Measurements from ENCODE around the gene PMIS2. TPM values are rescaled to one million over a fixed set of nuclear protein-coding genes. Genes with fewer than 3 reads are reported as not detected.

PMIS2 gene
- polyA plus RNA-seq, 4 donors: not detected

DNA sequence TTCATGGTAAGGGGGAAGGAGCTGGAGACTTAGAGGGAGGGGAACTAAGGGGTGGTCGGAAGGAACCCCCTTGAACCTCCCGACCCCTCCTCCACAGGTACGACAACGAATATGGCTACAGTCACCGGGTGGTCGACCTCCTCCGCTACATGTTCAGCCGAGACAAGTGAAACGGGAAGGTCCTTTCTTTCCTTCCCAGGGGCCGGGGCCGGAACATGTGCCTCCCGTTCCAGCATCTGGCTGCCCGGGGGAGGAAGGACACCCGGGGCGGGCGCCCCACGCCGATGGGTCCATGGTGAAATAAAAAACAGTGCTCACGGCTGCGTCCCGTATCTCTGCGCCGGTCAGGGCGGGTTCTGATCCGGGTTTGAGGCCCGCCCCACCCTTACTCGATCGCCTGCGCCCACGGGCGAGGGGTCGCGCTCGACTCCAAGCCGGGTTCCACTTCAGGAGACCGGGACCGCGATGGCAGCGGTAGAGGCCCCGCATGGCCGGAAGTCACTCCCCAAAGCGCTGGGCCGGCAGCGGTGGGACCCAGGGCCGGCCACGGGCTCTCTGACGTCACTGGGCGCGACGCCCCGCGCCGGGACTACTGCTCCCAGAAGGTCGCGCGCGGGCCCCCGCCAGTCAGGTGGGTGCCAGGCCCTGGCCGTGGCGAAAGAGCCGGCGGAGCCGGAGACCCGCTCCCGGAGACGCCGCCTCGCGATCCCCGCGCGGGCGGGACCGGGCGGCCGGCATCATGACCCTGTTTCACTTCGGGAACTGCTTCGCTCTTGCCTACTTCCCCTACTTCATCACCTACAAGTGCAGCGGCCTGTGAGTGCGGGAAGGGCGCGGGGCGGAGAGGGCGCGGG, 40.7 kb upstream of the PMIS2 start, which contains the start of gene TMEM147:
TSS of gene TMEM147 (plus strand) at position 626 of the 854 bp plus-strand sequence. CDS start at position 740, 114 bp downstream.
- peaks cover 0 to 49% (median 0%) of the 10 kb centered on the region in 3 donors for H3K36me3 ChIP-seq (ENCODE audit: control insufficient read depth in 3 of 3, insufficient read depth in 2 of 3, low read depth in 1 of 3, low read length in 3 of 3)
- peak; percentile 87 to 96 for DNase-seq
- H3K4me1 ChIP-seq (ENCODE audit: control insufficient read depth in 3 of 3, insufficient read depth in 2 of 3, low read depth in 1 of 3, low read length in 2 of 3): peaks cover 0 to 16% (median 5%) of the 10 kb centered on the region in 3 donors
- H3K4me3 ChIP-seq (ENCODE audit: low read depth in 1 of 3, low read length in 3 of 3): peak within 1 kb of the TSS; percentile 81 to 86 (median 82)
- peak within 1 kb of the TSS; percentile 63 to 86 (median 66) for H3K27ac ChIP-seq (ENCODE audit: low read depth in 1 of 3, low read length in 2 of 3)
- FAIRE-seq: no peak
- 0 to 1% (median 1%) methylated on average over 65 to 85 of the region's 85 CpGs for WGBS, 3 donors
- H3K9me3 ChIP-seq (ENCODE audit: control insufficient read depth in 2 of 2, insufficient read depth in 1 of 2, low read depth in 1 of 2, low read length in 1 of 2): no peaks in the 10 kb centered on the region
- H3K27me3 ChIP-seq (ENCODE audit: control insufficient read depth in 3 of 3, insufficient read depth in 3 of 3, low read length in 3 of 3): no peaks in the 10 kb centered on the region

DNA sequence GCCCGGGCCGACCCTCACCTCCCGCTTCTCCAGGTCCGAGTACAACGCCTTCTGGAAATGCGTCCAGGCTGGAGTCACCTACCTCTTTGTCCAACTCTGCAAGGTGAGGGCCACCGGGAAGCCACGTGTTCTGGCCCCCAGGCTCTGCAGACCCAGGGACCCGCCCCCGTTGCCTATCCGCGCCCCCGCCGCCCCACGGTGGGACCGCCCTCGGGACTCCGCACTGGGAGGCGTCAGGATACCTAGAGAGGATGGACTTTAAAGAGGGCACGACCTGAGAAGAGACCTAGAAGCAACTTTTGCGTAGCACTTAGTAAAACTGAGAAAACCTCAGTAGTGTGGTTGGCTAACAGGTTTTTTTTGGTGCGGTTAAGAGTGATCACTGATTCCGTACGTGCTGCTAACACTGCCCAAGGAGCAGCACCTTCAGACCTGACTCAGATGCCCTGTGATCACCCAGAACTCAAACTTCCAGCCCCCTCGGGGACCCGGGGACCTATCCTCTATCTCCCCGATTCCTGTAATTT, 40.1 kb upstream of the PMIS2 start:
- H3K27ac ChIP-seq (ENCODE audit: low read depth in 1 of 3, low read length in 2 of 3): peak overlapping the region; percentile 63 to 86 (median 65)

GRCh38 chr19:35546532-35546931, 39.4 kb upstream of the PMIS2 start:
- H3K9me3 ChIP-seq (ENCODE audit: control insufficient read depth in 2 of 2, insufficient read depth in 1 of 2, low read depth in 1 of 2, low read length in 1 of 2): no peaks in the 10 kb centered on the region
- H3K4me1 ChIP-seq (ENCODE audit: control insufficient read depth in 3 of 3, insufficient read depth in 2 of 3, low read depth in 1 of 3, low read length in 2 of 3): peaks cover 0 to 16% (median 5%) of the 10 kb centered on the region in 3 donors
- no peak for DNase-seq
- no peak overlapping the region for H3K27ac ChIP-seq (ENCODE audit: low read depth in 1 of 3, low read length in 2 of 3)
- FAIRE-seq: no peak
- H3K36me3 ChIP-seq (ENCODE audit: control insufficient read depth in 3 of 3, insufficient read depth in 2 of 3, low read depth in 1 of 3, low read length in 3 of 3): peaks cover 0 to 53% (median 0%) of the 10 kb centered on the region in 3 donors
- WGBS, 3 donors: 67 to 80% (median 77%) methylated on average over 8 of the region's 8 CpGs
- peak overlapping the region in 1 of 3 donors; percentile 81 for H3K4me3 ChIP-seq (ENCODE audit: low read depth in 1 of 3, low read length in 3 of 3)
- H3K27me3 ChIP-seq (ENCODE audit: control insufficient read depth in 3 of 3, insufficient read depth in 3 of 3, low read length in 3 of 3): no peaks in the 10 kb centered on the region

More for the DNA sequence above, 40.1 kb upstream of the PMIS2 start:
- DNase-seq (peak in 1 of 2 donors; percentile 32), FAIRE-seq (no peak)
- Histone ChIP-seq H3K4me1 (ENCODE audit: control insufficient read depth in 3 of 3, insufficient read depth in 2 of 3, low read depth in 1 of 3, low read length in 2 of 3) (peaks cover 0 to 16% (median 5%) of the 10 kb centered on the region in 3 donors), H3K9me3 (ENCODE audit: control insufficient read depth in 2 of 2, insufficient read depth in 1 of 2, low read depth in 1 of 2, low read length in 1 of 2) (no peaks in the 10 kb centered on the region), H3K4me3 (ENCODE audit: low read depth in 1 of 3, low read length in 3 of 3) (peak overlapping the region; percentile 81 to 86 (median 82)), H3K36me3 (ENCODE audit: control insufficient read depth in 3 of 3, insufficient read depth in 2 of 3, low read depth in 1 of 3, low read length in 3 of 3) (peaks cover 0 to 49% (median 0%) of the 10 kb centered on the region in 3 donors), H3K27me3 (ENCODE audit: control insufficient read depth in 3 of 3, insufficient read depth in 3 of 3, low read length in 3 of 3) (no peaks in the 10 kb centered on the region)
- WGBS, 3 donors: 1 to 2% (median 1%) methylated on average over 27 of the region's 27 CpGs

DNA sequence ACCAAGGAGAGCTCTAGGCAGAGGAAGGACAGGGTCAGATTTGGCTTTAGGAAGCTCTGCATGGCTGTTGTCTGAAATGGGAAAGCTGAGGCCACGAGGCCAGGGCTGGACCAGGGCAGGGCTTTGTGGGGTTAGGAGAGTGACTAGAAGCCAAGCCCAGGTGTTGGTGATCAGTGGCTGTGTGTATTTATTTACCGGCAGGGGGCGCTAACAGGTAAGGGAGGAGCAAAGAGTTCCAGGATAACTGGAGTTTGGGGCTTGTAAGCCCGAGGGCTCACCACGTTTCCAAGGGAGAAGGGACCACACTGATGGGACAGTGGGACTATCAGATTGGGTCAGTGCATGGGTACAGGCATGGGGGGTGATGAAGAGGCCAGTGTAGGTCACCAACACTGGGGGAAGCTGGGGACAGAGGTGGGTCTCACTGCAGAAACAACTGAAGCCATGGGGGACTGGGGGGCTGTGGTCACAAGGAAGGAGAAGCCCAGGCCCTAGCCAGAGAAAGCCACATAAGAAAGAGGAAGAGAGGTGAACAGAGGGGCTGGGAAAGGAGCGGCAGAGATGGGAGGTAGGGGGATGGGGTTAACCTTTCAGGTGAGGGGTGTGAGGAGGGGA, 36.7 kb upstream of the PMIS2 start:
- Histone ChIP-seq H3K4me3 (ENCODE audit: low read depth in 1 of 3, low read length in 3 of 3) (no peak overlapping the region), H3K27ac (ENCODE audit: low read depth in 1 of 3, low read length in 2 of 3) (no peak overlapping the region), H3K9me3 (ENCODE audit: control insufficient read depth in 2 of 2, insufficient read depth in 1 of 2, low read depth in 1 of 2, low read length in 1 of 2) (no peaks in the 10 kb centered on the region), H3K27me3 (ENCODE audit: control insufficient read depth in 3 of 3, insufficient read depth in 3 of 3, low read length in 3 of 3) (no peaks in the 10 kb centered on the region), H3K4me1 (ENCODE audit: control insufficient read depth in 3 of 3, insufficient read depth in 2 of 3, low read depth in 1 of 3, low read length in 2 of 3) (peaks cover 0 to 14% (median 5%) of the 10 kb centered on the region in 3 donors), H3K36me3 (ENCODE audit: control insufficient read depth in 3 of 3, insufficient read depth in 2 of 3, low read depth in 1 of 3, low read length in 3 of 3) (peaks cover 0 to 42% (median 0%) of the 10 kb centered on the region in 3 donors)
- no peak for FAIRE-seq
- WGBS, 3 donors: 18 to 22% (median 19%) methylated on average over 6 of the region's 6 CpGs
- peak; percentile 77 to 82 for DNase-seq

DNA sequence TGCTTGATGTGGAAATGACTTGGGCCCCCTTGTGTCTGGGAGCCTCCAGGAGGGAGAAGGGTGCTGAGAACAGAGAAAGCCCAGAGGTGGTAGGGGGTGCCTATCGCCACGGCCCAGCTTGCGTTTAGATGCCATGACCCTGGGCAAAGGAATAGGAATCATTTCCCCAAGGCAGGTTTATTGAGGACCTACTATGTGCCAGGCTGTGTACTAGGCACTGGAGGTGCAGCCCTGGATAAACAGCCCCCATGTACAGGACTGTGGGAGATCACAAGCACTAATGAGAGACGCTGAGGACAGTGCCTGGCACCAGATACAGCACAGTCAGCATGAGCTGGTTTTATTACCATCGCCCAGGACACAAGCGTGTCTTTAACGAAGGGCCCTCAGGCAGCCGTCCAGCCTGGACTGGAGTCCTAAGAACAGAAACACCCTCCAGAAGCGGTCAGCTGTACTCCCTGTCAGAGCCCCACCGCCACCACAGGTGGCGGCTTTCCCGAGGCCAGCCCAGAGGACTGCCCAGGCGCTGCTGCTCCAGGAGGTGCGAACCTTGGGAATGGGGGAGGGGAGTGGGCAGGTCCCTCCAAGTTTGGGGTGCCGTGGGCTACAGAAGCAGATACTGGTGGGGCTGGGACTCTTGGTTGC, 36.0 kb upstream of the PMIS2 start:
- H3K36me3 ChIP-seq (ENCODE audit: control insufficient read depth in 3 of 3, insufficient read depth in 2 of 3, low read depth in 1 of 3, low read length in 3 of 3): peaks cover 0 to 42% (median 0%) of the 10 kb centered on the region in 3 donors
- no peaks in the 10 kb centered on the region for H3K27me3 ChIP-seq (ENCODE audit: control insufficient read depth in 3 of 3, insufficient read depth in 3 of 3, low read length in 3 of 3)
- 83 to 91% (median 87%) methylated on average over 15 of the region's 15 CpGs for WGBS, 3 donors
- no peaks in the 10 kb centered on the region for H3K9me3 ChIP-seq (ENCODE audit: control insufficient read depth in 2 of 2, insufficient read depth in 1 of 2, low read depth in 1 of 2, low read length in 1 of 2)
- DNase-seq (no peak), FAIRE-seq (no peak)
- H3K27ac ChIP-seq (ENCODE audit: low read depth in 1 of 3, low read length in 2 of 3): no peak overlapping the region
- H3K4me1 ChIP-seq (ENCODE audit: control insufficient read depth in 3 of 3, insufficient read depth in 2 of 3, low read depth in 1 of 3, low read length in 2 of 3): peaks cover 0 to 9% (median 5%) of the 10 kb centered on the region in 3 donors
- no peak overlapping the region for H3K4me3 ChIP-seq (ENCODE audit: low read depth in 1 of 3, low read length in 3 of 3)

DNA sequence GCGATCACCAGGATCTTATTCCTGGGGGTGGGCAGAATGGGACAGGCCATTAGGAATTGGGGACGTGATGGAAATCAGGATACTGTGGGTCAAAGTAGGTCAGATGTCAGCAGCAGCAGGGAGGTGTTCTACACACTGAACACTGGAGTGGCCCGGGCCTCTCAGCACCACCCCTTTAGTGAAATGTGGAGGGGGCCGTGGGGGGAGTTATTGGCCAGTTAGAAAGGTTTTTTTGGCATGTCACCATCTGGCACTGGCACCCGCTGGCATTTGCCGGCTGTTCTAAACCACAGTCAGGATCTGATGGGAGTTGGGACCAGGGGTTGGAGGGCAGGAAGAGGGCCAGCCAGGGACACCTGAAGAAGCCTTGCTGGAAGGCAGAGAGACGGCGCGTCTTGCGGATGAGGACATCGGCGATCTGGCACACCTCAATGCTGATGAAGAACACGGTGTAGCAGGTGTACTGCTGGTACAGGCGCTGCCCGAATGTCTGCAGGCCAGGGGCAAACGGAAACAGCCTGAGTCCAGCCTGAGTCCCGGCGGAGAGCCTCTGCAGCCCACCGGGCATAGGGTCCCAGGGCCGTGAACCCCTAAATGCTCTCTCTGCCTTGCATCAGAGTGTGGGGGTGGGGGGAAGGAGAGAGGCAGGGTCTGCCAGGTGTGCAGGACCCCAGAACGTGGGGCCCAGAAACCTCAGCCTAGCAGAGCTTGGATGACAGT, 34.7 kb upstream of the PMIS2 start:
- no peak overlapping the region for H3K27ac ChIP-seq (ENCODE audit: low read depth in 1 of 3, low read length in 2 of 3)
- H3K36me3 ChIP-seq (ENCODE audit: control insufficient read depth in 3 of 3, insufficient read depth in 2 of 3, low read depth in 1 of 3, low read length in 3 of 3): peaks cover 0 to 42% (median 0%) of the 10 kb centered on the region in 3 donors
- DNase-seq (no peak), FAIRE-seq (no peak)
- H3K27me3 ChIP-seq (ENCODE audit: control insufficient read depth in 3 of 3, insufficient read depth in 3 of 3, low read length in 3 of 3): peaks cover 0 to 3% (median 0%) of the 10 kb centered on the region in 3 donors
- no peak overlapping the region for H3K4me3 ChIP-seq (ENCODE audit: low read depth in 1 of 3, low read length in 3 of 3)
- WGBS, 3 donors: 85 to 90% (median 87%) methylated on average over 21 of the region's 21 CpGs
- peaks cover 0 to 5% (median 4%) of the 10 kb centered on the region in 3 donors for H3K4me1 ChIP-seq (ENCODE audit: control insufficient read depth in 3 of 3, insufficient read depth in 2 of 3, low read depth in 1 of 3, low read length in 2 of 3)
- no peaks in the 10 kb centered on the region for H3K9me3 ChIP-seq (ENCODE audit: control insufficient read depth in 2 of 2, insufficient read depth in 1 of 2, low read depth in 1 of 2, low read length in 1 of 2)

DNA sequence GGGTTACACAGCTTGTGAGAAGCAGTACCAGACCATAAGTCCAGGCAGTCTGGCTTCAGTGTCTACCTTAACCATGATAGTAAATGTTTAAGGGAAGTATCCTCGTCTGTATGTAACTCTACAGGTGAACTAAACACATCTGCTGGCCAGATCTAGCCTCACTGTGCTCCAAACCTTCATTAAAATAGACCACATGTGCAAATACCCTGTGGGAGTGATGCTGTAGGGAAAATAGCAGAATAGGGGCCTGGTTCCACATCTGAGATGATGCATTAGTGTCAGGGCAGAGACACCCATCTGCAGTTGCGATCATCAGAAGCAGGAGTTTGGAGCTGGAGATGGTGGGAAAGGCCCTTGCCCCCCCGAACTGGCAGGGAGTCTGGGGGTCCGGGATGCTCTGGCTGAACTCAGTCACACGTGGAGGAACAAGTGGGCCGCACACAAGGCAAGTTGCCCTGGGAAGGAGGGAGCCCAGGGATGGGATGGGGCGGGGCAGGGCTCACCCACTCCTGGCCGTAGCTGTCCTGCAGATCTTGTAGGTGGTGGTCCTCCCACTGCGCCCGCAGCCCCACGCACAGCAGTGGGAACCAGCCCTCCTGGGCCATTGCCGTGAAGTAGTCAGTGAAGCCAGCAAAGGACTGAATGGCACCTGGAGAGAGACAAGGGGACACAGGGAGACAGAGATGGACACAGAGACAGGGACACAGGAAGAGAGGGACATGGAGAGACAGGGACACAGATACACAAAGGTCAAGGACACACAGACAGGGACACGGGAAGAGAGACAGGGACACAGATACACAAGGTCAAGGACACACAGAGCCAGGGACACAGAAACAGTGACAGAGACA, 33.2 kb upstream of the PMIS2 start:
- Histone ChIP-seq H3K27ac (ENCODE audit: low read depth in 1 of 3, low read length in 2 of 3) (no peak overlapping the region), H3K9me3 (ENCODE audit: control insufficient read depth in 2 of 2, insufficient read depth in 1 of 2, low read depth in 1 of 2, low read length in 1 of 2) (no peaks in the 10 kb centered on the region), H3K4me3 (ENCODE audit: low read depth in 1 of 3, low read length in 3 of 3) (no peak overlapping the region), H3K4me1 (ENCODE audit: control insufficient read depth in 3 of 3, insufficient read depth in 2 of 3, low read depth in 1 of 3, low read length in 2 of 3) (no peaks in the 10 kb centered on the region), H3K27me3 (ENCODE audit: control insufficient read depth in 3 of 3, insufficient read depth in 3 of 3, low read length in 3 of 3) (peaks cover 0 to 12% (median 0%) of the 10 kb centered on the region in 3 donors), H3K36me3 (ENCODE audit: control insufficient read depth in 3 of 3, insufficient read depth in 2 of 3, low read depth in 1 of 3, low read length in 3 of 3) (peaks cover 0 to 28% (median 0%) of the 10 kb centered on the region in 3 donors)
- 62 to 74% (median 64%) methylated on average over 12 to 13 of the region's 13 CpGs for WGBS, 3 donors
- FAIRE-seq (no peak), DNase-seq (no peak)

Data from small intestine (tissue), 7 donors.